ENCODE data around the gene AANAT. TPM values are rescaled to one million over a fixed set of nuclear protein-coding genes. Genes with fewer than 3 reads are reported as not detected.
A peak's percentile ranks its signal among the peaks of the same experiment; 100 is the strongest.

The AANAT gene
- total and polyA plus RNA-seq, 2 experiments from 2014 or later: not detected

- Histone ChIP-seq H4K20me1 (ENCODE audit: insufficient read depth) (peaks cover 11% of the 10 kb centered on the region; the same call in 1 of the 2 replicates), H3K27me3 (replicated peaks; ENCODE audit: insufficient read depth) (no peaks in the 10 kb centered on the region), H3K27ac (no peak overlapping the region), H3K9me2 (ENCODE audit: insufficient read depth) (no peaks in the 10 kb centered on the region), H3K79me2 (ENCODE audit: insufficient read depth) (peaks cover 97% of the 10 kb centered on the region), H3K4me1 (ENCODE audit: insufficient read depth) (peaks cover 14% of the 10 kb centered on the region), H2AFZ (no peak overlapping the region), H3K9me3 (ENCODE audit: low read depth) (no peaks in the 10 kb centered on the region), H3K4me2 (ENCODE audit: unreplicated experiment) (no peak overlapping the region), H3K9ac (no peak overlapping the region), H3K36me3 (ENCODE audit: low read depth) (no peaks in the 10 kb centered on the region), H3F3A (ENCODE audit: insufficient read depth) (peaks cover 18% of the 10 kb centered on the region), H3K4me3 (no peak overlapping the region)
- no peak for DNase-seq
- WGBS, 2 experiments (ENCODE audit: low coverage in 1 of 2, low lambda C conversion rate in 2 of 2, missing lambda C conversion rate in 2 of 2): 94 to 95% methylated on average over 1 of the region's 1 CpG
- TF ChIP-seq EZH2 (IDR thresholded peaks at IDR 0.05; ENCODE audit: insufficient read depth, poor library complexity, severe bottlenecking): no peak
- no peak for TF ChIP-seq EZH2phosphoT487 (IDR thresholded peaks at IDR 0.05; ENCODE audit: insufficient read depth, low read depth)
- in situ Hi-C loops (cut with MboI): no loop called here
Observed at GRCh38 chr17:76428511-76428910, 38.9 kb upstream of the AANAT start.

- peaks cover 13% of the 10 kb centered on the region; the same call in 1 of the 2 replicates for H4K20me1 ChIP-seq (ENCODE audit: insufficient read depth)
- no peaks in the 10 kb centered on the region for H3K9me2 ChIP-seq (ENCODE audit: insufficient read depth)
- H3F3A ChIP-seq (ENCODE audit: insufficient read depth): peaks cover 18% of the 10 kb centered on the region
- H2AFZ ChIP-seq: no peak overlapping the region
- no peaks in the 10 kb centered on the region for H3K27me3 ChIP-seq (replicated peaks; ENCODE audit: insufficient read depth)
- H3K9me3 ChIP-seq (ENCODE audit: low read depth): no peaks in the 10 kb centered on the region
- no peak overlapping the region for H3K4me3 ChIP-seq
- H3K79me2 ChIP-seq (ENCODE audit: insufficient read depth): peaks cover 98% of the 10 kb centered on the region
- whole genome bisulfite sequencing, 2 experiments (ENCODE audit: low coverage in 1 of 2, low lambda C conversion rate in 2 of 2, missing lambda C conversion rate in 2 of 2): 76 to 83% methylated on average over 2 of the region's 2 CpGs
- H3K36me3 ChIP-seq (ENCODE audit: low read depth): no peaks in the 10 kb centered on the region
- in situ Hi-C loops (cut with MboI): no loop called here
- no peak for TF ChIP-seq EZH2 (IDR thresholded peaks at IDR 0.05; ENCODE audit: insufficient read depth, poor library complexity, severe bottlenecking)
- TF ChIP-seq EZH2phosphoT487 (IDR thresholded peaks at IDR 0.05; ENCODE audit: insufficient read depth, low read depth): no peak
- no peak overlapping the region for H3K4me2 ChIP-seq (ENCODE audit: unreplicated experiment)
- H3K9ac ChIP-seq: no peak overlapping the region
- no peak for DNase-seq
- no peak overlapping the region for H3K27ac ChIP-seq
- H3K4me1 ChIP-seq (ENCODE audit: insufficient read depth): peaks cover 14% of the 10 kb centered on the region
Observed at GRCh38 chr17:76431509-76431908, 35.9 kb upstream of the AANAT start.

GRCh38 chr17:76432004-76432403 is 35.4 kb upstream of the AANAT start:
- Histone ChIP-seq H3K36me3 (ENCODE audit: low read depth) (no peaks in the 10 kb centered on the region), H3K79me2 (ENCODE audit: insufficient read depth) (peaks cover 98% of the 10 kb centered on the region)

GRCh38 chr17:76432712-76433336 is 34.6 kb upstream of the AANAT start:
- Histone ChIP-seq H3K9ac (no peak overlapping the region), H2AFZ (no peak overlapping the region), H3K4me3 (no peak overlapping the region), H3K36me3 (ENCODE audit: low read depth) (no peaks in the 10 kb centered on the region), H3F3A (ENCODE audit: insufficient read depth) (peaks cover 8% of the 10 kb centered on the region), H3K27ac (no peak overlapping the region), H3K27me3 (replicated peaks; ENCODE audit: insufficient read depth) (no peaks in the 10 kb centered on the region), H3K4me2 (ENCODE audit: unreplicated experiment) (no peak overlapping the region), H3K9me2 (ENCODE audit: insufficient read depth) (no peaks in the 10 kb centered on the region), H4K20me1 (ENCODE audit: insufficient read depth) (peaks cover 17% of the 10 kb centered on the region; the same call in 1 of the 2 replicates), H3K4me1 (ENCODE audit: insufficient read depth) (peaks cover 5% of the 10 kb centered on the region), H3K79me2 (ENCODE audit: insufficient read depth) (peaks cover 98% of the 10 kb centered on the region), H3K9me3 (ENCODE audit: low read depth) (no peaks in the 10 kb centered on the region)
- TF ChIP-seq EZH2 (IDR thresholded peaks at IDR 0.05; ENCODE audit: insufficient read depth, poor library complexity, severe bottlenecking): no peak
- DNase-seq: peak; percentile 52
- WGBS, 2 experiments (ENCODE audit: low coverage in 1 of 2, low lambda C conversion rate in 2 of 2, missing lambda C conversion rate in 2 of 2): 96 to 99% methylated on average over 3 of the region's 3 CpGs
- in situ Hi-C loops (cut with MboI): no loop called here

More at GRCh38 chr17:76432004-76432403, 35.4 kb upstream of the AANAT start:
- Histone ChIP-seq H3K4me2 (ENCODE audit: unreplicated experiment) (no peak overlapping the region), H2AFZ (no peak overlapping the region), H3K27ac (no peak overlapping the region), H3K9me2 (ENCODE audit: insufficient read depth) (no peaks in the 10 kb centered on the region), H3K9me3 (ENCODE audit: low read depth) (no peaks in the 10 kb centered on the region), H3K9ac (no peak overlapping the region), H3K4me3 (no peak overlapping the region), H3K4me1 (ENCODE audit: insufficient read depth) (peaks cover 13% of the 10 kb centered on the region), H3F3A (ENCODE audit: insufficient read depth) (peaks cover 16% of the 10 kb centered on the region), H3K27me3 (replicated peaks; ENCODE audit: insufficient read depth) (no peaks in the 10 kb centered on the region), H4K20me1 (ENCODE audit: insufficient read depth) (peaks cover 17% of the 10 kb centered on the region; the same call in 1 of the 2 replicates)
- in situ Hi-C loops (cut with MboI): no loop called here
- TF ChIP-seq EZH2 (IDR thresholded peaks at IDR 0.05; ENCODE audit: insufficient read depth, poor library complexity, severe bottlenecking) (no peak), EZH2phosphoT487 (IDR thresholded peaks at IDR 0.05; ENCODE audit: insufficient read depth, low read depth) (no peak)
- DNase-seq: no peak
- 48 to 54% methylated on average over 6 of the region's 6 CpGs for WGBS, 2 experiments (ENCODE audit: low coverage in 1 of 2, low lambda C conversion rate in 2 of 2, missing lambda C conversion rate in 2 of 2)

All from GM23248 (cell line).